Mucosa of gallbladder (tissue), 1 donor: ENCODE results near the gene SOAT2. TPM values are rescaled to one million over a fixed set of nuclear protein-coding genes. Genes with fewer than 3 reads are reported as not detected.
"Not testable (repeated sequence)": the region's sequence is repeated elsewhere in the genome, so short reads cannot be mapped to it uniquely, and the experiment has no call there.

Source experiments
- DNase-seq: peaks from one replicate; pipeline ENCODE4 v3.0.0-alpha.2; 2020; ENCODE audit warnings: low spot score
- total RNA-seq: library from RNA; stranded (reverse); gene quantifications from one replicate; pipeline ENCODE4 v1.2.1, GENCODE V29; 2021
- donor health status: DM: no; HTN: no; CAD: no.

Gene SOAT2
- total RNA-seq, 1 donor from 2014 or later = 0.75 TPM

DNA sequence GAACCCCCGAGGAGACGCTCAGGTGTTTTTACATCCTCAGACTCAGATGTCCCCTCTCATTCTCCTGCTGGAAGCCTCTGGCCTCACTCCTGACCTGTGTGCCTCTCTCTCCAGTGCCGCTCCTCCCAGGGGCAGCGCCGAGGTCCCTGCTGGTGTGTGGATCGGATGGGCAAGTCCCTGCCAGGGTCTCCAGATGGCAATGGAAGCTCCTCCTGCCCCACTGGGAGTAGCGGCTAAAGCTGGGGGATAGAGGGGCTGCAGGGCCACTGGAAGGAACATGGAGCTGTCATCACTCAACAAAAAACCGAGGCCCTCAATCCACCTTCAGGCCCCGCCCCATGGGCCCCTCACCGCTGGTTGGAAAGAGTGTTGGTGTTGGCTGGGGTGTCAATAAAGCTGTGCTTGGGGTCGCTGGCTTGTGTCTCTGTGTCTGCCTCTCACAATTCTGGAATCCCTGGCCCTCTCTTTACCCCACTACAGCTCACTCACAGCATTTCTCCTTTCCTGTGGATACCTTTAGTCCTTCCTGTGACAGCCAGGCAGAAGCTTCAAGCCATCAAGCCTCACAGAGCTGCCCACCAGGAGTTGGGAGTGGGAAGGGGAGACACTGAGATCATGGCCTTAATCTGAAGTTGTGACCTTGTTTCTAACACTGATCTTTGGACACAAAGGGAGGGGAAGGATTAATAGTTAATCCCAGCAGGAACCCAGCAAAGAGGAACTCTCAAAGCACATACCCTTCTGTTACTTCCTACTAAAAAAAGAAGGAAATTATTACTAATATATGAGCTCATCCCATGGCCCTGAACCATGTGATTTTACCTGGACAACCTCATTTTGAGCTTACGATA, 1.1 kb upstream of the SOAT2 start:
- DNase-seq = no peak

DNA sequence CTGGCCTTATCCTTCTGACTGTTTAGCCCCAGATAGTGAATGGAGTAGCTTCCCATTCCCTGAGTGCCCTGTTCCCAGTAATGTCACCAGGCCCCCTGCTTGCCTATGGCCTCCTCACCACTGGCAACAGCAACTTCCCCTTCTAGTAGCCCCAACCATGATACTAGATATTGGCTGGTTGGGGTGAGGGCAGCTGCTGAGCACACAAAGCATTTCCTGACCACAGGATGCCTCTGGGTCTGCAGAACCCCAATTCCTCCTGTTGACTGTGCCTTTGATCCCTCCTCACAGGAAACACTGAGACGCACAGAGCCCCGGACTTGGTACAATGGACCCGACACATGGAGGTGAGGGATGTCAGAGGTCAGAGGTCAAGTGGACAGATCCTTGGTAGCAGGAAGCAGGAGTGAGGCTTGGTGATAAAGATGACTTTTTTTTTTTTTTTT, 597 bp downstream of the SOAT2 start:
- no peak for DNase-seq

DNA sequence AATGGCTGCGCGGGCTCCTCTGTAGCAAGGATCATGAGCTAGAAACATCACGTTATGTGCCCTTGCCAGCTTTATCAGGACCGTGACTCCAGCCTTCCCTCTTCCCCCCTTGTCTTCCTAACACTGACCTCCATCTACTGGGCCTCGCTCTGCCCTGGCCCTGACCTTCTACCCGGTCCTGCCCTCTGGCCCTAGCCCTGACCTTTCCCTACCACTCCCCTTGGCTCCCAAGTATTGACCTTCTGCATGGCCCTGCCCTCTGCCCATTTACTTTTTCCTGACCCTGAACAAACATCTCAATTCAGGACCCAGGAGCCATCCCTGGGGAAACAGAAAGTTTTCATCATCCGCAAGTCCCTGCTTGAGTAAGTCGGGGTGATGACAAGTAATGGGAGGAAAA, 2.0 kb downstream of the SOAT2 start:
- DNase-seq = no peak

DNA sequence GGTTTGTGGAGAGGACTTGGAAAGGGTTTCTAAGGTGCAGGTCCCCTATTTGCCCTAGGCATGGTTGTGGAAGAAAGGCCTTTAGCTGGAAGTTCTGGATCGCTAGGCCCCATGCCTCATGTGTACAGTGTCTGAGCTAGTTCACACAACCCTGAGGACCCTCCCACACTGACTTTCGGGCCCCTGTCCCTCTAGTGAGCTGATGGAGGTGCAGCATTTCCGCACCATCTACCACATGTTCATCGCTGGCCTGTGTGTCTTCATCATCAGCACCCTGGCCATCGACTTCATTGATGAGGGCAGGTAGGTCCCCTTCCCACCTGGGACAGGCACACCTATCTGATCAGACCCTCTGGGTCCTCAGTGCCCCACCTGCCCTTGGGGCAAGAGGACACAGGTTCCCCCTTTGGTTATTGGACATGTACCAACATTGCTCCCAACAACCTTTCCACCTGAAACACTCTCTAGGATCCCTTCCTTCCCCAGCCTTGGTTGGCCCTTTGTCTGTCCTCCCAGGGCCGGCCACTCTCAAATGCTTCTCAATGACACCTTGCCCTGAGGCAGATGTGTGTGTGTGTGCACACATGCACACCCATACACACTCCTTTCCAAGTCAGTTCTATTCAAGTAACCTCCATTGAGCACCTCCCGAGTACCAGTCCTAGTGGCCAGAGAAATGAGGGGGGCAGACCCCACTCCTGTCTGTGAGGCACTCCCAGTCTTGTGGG, 2.6 kb downstream of the SOAT2 start:
- DNase-seq = no peak

DNA sequence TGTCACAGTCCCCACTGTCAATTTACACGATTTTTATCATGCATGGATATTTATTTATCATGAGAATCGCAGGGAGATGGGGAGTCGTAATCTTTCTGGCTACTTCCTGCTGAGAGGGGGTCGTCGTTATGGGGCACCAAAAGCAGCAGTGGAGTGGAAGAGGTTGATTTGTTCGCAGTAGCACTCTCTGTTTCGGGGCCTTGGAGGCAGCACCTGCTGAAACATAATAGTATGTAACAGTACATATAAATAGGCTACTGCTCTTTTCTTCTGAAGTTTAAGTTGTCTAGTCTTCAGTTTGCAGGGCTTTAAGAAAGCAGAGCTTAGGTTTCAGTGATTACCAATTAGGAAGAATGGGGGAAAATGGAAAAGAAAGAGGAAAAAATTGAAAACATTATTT, 3.8 kb downstream of the SOAT2 start:
- no peak for DNase-seq

DNA sequence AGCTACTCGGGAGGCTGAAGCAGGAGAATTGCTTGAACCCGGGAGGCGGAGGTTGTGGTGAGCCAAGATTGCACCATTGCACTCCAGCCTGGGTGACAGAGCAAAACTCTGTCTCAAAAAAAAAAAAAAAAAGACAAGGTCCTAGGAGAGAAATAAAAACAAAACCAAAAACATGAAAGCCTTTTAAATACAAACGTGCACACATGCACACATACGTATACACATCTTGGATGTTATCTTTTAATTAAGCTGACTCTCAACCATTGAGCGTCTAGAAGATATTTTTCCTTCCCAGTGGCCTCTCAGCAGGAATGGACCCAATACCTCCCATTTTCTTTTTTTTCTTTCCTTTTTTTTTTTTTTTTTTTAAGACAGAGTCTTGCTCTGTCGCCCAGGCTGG, 9.1 kb downstream of the SOAT2 start:
- not testable (repeated sequence) for DNase-seq

DNA sequence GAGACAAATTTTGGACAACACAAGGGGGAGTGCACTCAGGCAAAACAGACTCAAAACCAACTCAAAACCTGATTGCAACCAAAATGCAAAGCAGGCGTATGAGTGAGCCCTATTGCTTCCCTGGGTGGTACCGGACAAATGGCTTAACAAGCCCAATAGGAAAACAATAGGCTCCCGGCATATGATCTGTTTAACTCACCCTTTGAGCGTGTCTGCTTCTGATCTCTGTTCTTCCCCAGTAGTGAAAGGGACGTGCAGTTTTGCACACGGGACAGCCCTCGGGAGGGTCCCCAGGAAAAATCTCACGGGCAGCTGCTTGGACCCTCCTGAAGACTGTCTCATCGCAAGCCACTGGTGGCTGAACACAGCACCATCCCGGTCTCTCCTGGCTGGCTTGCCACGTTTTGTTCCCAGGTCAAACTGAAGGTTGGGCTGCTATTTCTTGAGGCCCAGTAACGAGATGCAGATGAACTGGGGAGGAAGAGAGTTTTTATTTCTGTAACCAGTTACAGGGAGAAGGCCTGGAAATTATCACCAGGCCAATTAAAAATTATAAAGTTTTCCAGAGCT, 9.9 kb downstream of the SOAT2 start:
- no peak for DNase-seq

DNA sequence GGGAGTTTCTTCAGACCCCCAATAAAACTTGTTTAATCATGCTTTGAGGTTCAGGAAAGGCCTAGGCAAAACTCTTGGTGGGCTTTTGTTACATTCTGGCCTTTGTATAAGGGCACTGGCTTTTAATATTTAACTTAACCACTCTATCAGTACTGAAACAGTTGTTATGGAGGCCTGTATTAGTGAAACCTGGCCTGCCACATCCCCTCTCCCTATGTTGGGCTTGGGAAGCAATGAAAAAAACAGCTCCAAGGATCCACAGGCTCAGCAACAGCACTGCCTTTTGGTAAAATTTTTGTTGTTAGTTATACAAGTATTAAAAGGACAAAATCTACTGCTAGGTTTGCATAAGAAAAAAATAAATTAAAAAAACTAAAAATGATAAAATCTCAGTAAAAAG, 10.7 kb downstream of the SOAT2 start:
- no peak for DNase-seq

DNA sequence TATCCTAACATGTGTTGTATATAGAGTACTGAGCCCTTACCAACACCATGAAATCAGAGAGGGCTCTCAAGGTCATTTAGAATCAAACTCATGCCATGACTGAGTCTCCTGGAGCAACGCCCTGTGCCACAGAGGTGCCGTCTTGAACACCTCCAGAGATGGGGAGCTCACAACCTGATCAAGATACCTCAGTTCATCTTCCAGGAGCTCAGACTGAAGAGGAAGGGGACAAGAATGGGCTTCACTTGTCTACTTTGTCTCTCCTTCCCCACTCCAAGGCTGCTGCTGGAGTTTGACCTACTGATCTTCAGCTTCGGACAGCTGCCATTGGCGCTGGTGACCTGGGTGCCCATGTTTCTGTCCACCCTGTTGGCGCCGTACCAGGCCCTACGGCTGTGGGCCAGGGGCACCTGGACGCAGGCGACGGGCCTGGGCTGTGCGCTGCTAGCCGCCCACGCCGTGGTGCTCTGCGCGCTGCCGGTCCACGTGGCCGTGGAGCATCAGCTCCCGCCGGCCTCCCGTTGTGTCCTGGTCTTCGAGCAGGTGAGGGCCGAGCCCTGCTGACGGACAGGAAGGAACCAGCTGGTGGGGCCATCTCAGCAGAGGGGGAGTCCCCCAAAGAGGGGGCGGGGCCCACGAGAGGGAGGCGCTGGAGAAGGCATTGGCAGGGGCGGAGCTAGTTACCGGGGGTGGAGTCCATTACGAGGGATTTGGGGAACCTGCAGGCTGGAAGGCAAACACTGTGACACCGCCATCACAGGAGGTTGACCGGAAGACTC, 12.0 kb downstream of the SOAT2 start:
- DNase-seq = no peak

DNA sequence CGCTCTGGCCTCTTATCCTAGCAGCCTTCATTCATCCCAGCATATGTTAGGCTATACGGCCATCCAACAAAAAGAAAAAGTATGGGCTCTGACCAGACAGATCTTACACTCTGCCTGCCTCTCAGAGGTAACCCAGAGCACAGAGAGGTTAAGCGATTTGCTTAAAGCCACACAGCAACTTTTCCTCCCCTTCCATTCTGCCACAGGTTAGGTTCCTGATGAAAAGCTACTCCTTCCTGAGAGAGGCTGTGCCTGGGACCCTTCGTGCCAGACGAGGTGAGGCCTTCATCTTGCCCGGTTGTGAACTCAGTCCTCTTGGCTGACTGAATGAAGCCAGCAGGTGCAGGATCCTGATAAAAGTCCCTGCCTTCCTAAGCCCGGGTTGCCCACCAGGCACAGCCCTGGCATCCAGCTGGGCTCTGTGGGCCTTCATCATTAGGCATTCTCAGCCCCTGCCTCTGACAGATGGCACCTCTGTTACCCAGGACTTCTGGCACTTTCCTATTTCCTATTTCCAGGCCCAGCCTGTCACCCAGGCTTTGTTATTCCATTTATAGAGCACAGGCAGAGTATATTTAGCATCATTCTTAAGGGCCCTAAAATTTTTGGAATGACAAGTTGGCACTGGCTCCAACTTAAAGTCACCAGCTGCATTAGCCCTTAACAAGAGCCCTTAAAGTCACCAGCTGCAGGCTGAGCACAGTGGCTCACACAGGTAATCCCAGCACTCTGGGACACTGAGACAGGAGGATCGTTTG, 12.8 kb downstream of the SOAT2 start:
- no peak for DNase-seq

DNA sequence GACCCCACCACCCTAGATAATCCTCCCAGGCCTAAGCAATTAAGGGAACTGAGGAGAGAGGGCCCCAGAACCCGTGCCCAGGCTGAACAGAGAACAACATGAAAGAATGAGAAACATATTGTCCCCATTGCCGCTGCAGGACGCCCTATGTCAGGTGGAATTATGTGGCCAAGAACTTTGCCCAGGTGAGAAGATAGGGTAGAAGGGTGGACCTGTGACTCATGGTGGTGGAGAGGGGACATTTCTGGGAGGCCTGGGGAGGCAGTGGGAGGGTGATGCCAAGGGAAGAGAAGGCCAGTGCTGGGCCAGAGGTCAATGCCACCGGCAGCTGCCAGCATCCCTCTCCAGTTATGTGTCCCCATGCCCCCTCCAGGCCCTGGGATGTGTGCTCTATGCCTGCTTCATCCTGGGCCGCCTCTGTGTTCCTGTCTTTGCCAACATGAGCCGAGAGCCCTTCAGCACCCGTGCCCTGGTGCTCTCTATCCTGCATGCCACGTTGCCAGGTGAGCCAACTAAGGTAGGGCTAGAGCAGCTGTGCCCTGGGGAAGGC, 15.5 kb downstream of the SOAT2 start:
- DNase-seq = no peak

DNA sequence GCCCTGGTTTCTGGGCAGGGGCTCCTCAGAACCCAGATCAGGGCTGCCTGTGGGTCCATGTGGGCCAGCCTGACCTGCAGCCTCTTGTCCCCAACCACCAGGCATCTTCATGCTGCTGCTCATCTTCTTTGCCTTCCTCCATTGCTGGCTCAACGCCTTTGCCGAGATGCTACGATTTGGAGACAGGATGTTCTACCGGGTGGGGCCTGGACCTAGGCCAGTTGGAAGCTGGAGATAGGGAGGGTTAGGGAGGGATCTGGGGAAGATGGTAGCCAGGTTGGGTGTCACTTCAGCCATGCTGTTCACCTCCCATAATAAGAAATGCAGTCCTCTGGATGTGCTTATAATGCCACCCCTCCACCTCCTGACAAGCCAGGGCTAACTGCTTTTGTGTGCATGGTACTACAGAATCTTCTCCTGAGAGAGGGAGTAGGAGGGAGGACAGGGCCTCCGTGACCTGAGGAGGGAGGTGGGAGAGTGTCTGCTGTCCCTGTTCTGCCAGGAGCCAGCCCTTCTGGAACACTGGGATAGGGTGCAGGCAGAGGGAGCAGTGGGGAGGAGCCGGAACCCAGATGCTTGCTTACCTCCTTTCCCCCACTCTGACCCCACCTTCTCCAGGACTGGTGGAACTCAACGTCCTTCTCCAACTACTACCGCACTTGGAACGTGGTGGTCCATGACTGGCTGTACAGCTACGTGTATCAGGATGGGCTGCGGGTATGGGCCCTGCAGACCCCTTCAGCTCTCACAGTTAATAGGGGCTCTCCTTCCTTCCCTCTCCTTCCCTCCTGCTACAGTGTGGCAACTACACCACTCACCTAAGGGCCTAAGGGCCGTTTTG, 17.6 kb downstream of the SOAT2 start:
- no peak for DNase-seq

DNA sequence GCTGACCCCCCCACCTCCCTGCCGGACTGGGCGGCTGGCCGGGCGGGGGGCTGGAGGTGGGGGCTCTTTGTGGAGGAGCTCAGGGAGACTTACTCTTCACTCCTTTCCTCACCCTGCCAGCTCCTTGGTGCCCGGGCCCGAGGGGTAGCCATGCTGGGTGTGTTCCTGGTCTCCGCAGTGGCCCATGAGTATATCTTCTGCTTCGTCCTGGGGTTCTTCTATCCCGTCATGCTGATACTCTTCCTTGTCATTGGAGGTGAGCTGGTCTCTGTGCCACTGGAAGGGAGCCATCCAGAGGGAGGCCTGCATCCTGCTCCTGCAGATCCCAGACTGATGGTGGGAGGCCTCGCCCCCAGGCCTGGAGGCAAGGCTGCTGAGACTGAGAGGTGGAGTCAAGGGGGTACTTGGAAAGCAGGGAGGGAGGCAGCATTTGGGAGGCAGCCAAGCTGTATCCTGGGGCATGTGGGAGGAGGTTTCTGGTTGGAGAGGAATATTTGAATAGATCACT, 19.7 kb downstream of the SOAT2 start:
- DNase-seq = no peak

DNA sequence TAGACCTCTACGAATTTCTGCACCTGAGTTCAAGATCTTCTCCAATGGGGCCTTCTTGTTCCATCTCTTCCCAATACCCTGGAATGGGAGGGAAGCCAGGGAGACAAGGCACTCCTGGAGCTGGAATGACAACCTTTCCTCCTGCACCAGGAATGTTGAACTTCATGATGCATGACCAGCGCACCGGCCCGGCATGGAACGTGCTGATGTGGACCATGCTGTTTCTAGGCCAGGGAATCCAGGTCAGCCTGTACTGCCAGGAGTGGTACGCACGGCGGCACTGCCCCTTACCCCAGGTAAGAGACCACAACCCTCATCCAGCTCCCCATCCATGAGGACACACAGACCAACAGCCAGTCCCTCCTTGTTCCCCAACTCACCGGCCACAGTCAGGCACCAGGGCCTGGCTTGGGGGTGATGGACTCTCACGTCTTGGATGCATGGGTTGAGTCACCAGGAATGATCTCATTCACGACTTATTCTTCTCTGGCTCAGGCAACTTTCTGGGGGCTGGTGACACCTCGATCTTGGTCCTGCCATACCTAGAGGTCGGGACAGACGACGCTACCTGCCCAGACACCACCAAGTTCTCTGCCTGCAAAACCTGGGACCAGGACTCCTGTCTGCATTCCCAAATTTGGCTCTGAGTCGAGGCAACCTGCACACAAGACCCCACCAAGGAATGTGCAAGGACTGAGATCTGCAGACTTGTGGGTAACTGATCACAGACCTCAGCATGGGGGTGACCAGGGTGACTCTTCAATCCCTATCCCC, 20.5 kb downstream of the SOAT2 start:
- DNase-seq = no peak

DNA sequence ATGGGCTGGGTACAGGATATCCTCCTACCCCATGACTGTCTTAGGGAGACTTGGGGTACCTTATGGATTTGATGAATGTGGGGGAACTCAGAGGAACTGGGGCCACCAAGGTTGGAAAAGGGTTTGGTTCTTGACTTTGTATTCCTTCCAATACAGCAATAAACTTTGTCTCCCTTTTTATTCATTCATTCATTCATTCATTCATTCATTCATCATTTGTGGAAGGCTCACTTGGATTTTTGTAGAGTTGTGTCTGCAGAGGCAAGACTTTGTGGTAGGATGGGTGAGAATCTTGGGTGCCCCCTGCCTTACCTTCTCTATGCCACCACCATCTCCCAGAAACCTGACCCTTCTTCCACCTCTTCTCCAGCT, 21.1 kb downstream of the SOAT2 start:
- no peak for DNase-seq

DNA sequence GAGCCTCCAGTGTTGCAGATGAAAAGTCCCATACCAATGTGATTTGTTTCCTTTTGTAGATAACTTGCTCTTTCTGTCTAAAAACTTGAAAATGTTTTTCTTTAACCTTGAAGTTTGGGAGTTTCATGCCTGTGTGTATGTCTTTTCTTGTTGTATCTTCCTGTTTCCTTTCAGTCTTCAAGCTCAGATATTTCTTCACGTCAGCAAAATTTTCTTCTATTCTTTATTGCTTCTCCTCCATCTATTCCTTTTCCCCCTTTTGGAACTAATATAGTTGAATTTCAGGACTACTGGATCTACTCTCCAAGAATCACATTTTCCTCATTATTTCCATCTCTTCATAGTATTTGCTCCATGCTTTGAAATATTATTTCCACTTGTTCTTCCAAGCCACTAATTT, 23.9 kb downstream of the SOAT2 start:
- DNase-seq = no peak

DNA sequence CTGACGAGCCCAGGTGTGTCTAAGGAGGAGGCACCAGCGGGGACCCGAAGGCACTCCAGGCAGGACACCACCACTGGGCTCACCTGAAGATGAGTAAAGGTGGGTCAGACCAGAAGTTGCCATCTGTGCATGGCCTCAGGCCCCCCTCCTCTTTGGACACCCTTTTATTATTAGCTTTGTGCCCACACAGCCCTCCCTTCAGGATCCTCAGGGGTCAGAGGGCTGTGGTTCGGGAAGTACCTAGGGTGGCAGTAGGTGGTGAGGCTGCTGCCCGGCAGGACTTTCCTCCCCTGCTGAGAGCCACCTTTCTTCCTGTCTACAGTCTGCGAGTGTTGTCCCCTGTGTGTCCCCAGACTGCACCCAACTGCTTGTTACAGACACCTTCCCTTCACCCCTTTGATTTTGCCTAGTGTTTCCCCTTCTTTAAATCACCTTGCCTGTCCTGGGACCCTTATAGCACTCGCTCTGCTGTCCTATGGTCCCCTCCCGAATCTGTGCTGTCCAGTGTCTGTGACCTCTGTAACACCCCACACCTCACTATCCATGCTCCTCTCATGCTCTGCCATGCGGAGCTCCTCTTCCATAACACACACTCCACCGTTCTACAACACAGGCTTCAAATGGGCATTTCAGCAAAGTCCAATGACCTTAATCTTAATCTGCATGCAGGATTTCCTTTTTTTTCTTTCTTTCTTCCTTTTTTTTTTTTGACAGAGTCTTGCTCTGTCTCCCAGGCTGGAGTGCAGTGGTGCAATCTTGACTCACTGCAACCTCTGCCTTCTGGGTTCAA, 25.7 kb downstream of the SOAT2 start:
- DNase-seq = no peak

DNA sequence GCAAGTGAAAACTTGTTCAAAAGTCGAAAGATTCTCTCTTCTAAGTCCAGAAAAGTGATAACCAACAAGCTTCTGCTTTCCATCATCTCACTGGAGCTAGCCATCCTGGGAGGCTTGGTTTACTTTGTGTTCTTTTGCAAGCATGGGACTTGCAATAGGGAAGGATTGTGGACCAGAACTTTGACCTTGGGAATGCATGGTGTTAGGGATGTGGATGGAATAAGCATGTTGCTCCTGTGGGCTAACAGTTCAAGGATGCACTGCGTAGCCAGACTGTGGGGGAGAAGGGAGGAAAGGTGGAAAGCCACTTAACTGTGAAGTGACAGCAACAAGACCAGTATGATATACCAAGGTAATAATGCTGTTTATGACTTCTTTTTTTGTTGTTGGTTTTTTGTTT, 28.6 kb downstream of the SOAT2 start:
- DNase-seq = no peak
